Measurements from ENCODE around the gene COL24A1. TPM values are rescaled to one million over a fixed set of nuclear protein-coding genes. Genes with fewer than 3 reads are reported as not detected.
"Not testable (repeated sequence)": the region's sequence is repeated elsewhere in the genome, so short reads cannot be mapped to it uniquely, and the experiment has no call there.

COL24A1 gene
- total RNA-seq, 1 experiment from 2014 or later, result 1.2 TPM

DNA sequence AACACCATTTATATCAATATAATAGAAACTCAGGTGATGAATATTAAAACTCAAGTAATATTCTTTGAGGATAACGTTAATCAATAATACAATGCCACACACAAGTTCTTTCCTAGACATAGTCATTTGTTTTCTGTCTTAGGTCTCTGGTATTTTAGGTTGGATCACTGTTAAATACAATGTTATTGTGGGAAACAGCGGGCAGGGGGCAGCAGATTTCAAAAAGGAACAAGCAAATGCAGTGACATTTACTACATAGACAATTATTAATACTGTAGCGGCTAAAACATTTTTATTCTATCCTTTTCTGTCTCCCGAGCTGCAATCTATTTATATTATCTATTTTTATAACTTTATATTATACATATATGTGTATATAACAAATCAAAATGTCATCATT is 261.9 kb downstream of the COL24A1 start:
- DNase-seq (ENCODE audit: low read depth), result peak; percentile 31

DNA sequence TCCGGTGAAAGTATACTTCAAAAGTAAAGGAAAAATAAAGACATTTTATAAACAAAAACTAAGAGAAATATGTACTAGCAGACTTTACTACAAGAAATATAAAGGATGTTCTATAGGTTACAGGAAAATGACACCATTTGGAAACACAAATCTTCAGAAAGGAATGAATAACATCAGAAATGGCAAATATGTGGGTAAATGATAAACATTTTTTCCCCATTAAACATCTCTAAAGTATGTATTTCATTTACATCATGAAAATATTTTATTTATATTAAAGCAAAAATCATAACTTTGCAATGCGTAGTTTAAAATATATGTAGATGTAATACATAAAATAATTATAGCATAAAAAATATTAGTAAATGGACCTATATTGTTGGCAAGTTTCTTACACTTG is 264.2 kb downstream of the COL24A1 start:
- DNase-seq (ENCODE audit: low read depth), result no peak

DNA sequence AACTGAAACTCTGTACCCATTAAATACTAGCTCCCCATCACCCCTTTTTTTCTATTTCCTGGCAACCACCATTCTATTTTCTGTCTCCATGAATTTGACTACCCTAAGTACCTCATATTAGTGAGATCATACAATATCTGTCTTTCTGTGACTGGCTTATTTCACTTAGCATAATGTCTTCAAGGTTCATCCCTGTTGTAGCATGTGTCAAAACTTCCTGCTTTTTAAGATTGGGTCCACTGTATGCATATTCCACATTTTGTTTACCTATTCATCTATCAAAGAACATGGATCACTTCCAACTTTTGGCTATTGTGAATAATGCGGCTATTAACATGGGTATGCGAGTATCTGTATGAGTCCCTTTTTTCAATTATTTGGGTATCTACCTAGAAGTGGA is 266.7 kb downstream of the COL24A1 start:
- no peak for DNase-seq (ENCODE audit: low read depth)

DNA sequence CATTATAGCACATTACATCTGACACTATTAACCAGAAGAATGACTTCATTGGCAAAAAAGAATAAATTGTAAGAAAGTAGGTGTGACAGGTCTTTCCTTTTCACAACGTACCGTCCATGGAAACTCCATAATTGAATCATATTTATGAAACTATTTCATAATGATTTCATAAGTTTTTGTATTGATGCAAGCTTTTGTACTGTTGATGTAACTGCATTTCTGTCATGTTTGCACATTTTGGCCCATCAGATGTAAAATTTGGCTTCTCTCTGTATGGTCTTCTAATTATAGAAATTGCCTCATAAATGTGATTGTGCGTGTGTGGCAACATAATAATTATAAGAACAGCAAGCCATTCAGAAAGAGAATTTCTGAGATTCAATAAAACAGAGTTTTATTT is 267.7 kb downstream of the COL24A1 start:
- no peak for DNase-seq (ENCODE audit: low read depth)

DNA sequence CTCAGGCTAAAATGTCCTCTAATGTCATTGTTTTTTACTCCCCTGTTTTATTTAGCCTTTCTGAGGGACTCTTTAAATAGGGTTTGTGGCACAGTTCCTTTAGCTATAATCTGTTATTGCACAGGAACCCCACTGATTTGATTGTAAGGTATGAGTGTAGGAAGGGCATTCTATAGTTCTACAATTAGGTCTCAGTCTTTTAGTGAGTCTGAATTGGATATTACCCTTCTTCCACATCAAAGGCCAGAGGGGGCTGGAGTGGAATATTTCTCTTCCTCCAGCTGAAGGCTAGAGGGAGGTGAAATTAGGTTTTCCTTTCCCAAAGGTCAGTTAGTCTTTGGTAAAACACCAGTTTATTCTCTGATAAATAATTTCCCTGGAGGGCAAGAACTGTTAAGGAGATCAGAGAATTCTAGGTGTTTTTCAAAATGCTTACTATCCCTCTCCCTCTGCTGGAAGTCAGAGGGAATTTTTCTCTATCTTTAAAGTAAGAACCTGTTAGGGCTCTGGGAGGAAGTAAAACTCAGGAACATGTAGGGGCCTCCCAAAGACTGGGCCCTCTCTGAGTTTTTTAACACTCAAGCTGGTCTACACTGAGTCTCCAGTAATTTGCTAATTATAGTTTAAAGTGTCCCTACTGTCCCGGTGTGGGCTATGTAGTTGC is 272.1 kb downstream of the COL24A1 start:
- peak; percentile 48 for DNase-seq (ENCODE audit: low read depth)

DNA sequence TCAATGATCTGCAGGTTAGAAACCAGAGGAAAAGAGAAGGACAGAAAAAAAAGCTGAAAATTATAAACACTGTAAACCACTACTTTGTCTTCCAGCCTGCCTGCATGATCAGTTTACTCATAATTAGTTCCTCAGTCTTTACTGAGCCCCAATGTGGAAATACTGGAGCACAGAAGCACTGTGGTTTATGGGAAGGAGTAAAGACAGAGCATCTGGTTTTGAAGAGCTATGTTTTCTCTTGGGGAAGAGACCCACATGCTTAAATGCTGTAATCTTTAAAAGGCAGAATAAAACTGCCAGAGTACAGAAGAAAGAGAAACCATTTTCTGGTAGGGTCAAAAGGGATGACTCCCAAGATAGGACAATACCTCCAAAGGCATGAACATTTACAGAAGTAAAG is 289.4 kb downstream of the COL24A1 start:
- no peak for DNase-seq (ENCODE audit: low read depth)

DNA sequence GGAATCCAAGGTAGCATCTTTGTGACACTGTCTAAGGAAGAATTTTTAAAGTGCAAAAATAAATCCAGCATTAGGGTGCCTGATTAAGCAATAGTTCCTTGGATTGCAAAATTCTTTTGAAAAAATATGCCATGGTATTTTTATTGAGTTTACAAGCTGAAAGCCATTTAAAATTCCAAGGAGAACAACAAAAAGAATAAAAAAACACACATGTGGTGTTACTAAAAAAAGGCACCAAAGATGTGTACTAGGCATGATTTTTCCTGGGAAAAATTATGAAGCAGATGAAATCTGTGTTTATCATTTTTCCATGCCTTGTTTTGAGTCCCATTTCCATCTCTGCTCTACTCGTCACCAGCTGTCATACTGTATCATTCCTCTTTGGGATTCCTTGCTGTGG is 291.4 kb downstream of the COL24A1 start:
- DNase-seq (ENCODE audit: low read depth), result no peak

DNA sequence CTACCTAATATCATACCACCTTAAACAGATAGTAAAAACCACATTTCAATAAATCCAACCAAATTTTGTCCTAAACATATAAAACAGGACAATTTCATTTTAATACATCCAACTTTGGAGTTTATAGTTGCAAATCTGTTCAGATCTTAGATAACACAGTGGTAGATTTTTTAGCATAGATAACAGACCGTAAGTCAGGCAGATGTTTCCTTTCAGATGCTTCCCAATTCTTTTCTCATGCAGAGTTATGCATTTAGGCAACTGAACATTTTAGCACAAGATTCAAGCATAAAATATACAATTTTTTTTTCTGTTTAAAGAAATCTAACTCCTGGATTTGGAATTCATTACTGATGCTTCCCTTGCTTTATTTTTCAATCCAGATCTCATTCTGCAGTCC is 291.8 kb downstream of the COL24A1 start:
- peak; percentile 6 for DNase-seq (ENCODE audit: low read depth)

DNA sequence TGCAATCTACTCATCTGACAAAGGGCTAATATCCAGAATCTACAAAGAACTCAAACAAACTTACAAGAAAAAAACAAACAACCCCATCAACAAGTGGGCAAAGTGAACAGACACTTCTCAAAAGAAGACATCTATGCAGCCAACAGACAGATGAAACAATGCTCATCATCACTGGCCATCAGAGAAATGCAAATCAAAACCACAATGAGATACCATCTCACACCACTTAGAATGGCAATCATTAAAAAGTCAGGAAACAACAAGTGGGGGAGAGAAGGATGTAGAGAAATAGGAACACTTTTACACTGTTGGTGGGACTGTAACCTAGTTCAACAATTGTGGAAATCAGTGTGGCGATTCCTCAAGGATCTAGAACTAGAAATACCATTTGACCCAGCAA is 292.9 kb downstream of the COL24A1 start:
- not testable (repeated sequence) for DNase-seq (ENCODE audit: low read depth)

DNA sequence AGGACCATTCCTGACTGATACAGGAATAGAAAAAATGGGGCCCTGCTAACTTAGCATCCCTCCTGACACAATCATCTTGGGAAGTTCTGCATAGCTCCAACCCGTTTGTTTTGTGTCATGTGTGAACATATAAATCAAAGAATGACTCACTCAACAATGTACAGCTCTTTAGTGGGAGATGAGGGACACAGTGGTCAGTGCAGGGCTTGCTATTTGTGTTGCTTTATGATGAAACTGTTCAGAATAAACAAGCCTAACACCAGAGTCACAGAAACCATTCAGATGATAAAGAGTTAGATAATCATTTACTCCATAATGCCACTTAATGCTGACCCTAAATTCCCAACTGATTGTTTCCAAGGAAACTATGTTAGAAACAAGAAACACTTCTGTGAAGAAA is 294.1 kb downstream of the COL24A1 start:
- DNase-seq (ENCODE audit: low read depth), result peak; percentile 11

DNA sequence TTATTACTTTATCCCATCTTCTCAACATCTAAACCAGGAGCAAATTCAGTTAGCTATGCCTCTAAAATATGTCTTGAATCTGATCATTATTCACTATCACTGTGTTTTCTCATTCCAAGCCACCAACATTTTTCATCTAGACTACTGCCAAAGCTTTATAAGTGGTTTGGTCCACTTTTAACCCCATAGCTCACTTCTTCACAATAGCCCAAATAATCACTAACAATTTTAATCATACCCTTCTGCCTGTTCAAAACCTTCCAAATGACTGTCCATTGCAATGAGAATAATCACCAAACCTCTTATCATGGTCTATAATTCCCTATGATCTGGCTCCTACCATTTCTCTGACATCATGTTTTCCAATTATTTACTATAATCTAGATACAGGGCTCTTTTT is 298.6 kb downstream of the COL24A1 start:
- DNase-seq (ENCODE audit: low read depth), result no peak

DNA sequence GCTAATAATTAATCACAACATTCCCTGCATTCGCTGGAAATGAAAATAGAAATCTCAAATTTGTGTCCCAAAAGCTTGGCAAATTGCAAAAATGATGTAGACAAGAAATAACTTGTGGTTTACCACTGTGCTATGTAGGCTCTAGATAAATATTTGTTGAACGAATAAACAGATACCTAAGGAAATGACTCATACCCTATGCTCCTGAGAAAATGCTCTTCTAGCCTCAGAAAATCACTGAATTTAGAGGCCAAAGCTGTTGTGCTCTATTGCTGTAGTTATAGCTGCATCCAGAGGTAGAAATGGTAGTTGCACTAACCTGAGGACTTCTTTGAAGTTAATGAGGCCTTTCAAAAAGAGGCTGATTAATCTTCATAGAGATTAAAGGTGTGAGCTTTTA is 306.3 kb downstream of the COL24A1 start:
- peak; percentile 87 for DNase-seq (ENCODE audit: low read depth)

DNA sequence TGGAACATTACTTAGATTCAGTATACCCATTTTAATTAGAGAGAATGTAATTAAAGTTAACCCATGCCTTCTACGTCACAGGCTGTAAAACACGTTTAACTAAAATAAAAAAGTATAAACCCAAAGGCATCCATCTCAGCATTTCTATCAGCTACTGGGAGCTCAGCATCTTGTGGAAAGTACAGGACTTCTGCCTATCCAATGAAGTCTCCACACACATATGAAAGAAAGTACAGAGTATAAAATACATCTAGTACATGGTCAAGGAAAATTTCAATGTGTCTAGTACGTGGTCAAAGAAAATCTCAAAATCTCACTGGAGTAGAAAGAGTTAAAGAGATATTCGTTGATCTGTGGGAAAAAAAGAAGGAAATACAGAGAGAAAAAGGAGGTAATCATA is 306.9 kb downstream of the COL24A1 start:
- DNase-seq (ENCODE audit: low read depth), result no peak

DNA sequence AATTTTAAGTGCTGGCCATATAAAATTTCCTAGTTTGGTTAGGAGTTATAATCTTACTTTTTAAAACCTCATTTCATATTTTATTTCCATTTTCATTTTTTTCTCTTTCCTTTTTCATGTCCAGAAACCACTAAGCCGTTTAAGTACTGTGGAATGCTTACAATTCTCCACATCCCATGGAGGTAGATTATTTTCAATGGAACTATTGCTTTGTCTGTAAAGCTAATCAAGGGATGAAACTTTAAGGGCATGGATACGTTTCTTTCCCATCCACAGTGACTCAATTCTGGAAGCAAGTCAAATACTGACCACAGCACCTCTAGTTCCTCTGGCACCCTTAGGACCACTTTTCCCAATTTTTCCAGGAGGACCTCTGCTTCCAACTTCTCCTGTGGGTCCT is 309.2 kb downstream of the COL24A1 start:
- peak; percentile 34 for DNase-seq (ENCODE audit: low read depth)

DNA sequence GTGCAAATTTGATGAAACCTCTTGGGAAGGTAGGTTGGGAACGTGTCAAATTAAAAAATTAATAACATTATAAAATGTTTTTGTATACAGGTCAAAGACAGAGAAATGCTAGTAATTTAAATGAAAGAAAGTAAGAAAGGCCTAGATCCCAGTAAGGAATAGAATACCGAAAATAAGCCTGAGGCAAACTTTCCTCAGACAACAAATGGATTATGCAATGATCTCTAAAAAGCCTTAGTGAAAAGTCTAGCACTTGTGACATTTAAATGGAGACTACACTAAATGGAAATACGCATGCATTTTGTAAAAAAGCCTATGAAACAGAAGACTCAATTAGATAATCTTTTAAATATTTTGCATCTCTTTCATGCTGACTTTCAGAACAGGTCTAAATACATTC is 309.9 kb downstream of the COL24A1 start:
- DNase-seq (ENCODE audit: low read depth), result peak; percentile 51

DNA sequence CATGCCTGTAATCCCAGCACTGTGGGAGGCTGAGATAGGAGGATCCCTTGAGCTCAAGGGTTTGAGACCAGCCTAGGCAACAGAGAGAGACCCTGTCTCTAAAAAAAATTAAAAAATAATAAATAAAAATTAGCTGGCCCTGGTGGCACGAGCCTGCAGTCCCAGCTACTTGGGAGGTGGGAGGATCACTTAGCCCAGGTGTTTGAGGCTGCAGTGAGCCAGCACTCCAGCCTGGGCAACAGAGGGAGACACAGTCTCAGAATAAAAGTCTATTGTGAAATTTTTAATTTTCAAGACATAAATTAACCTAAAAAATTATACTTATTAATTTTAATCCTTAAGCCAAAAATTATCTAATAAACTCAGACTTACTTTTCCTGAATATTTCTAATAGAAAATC is 317.1 kb downstream of the COL24A1 start:
- no peak for DNase-seq (ENCODE audit: low read depth)

DNA sequence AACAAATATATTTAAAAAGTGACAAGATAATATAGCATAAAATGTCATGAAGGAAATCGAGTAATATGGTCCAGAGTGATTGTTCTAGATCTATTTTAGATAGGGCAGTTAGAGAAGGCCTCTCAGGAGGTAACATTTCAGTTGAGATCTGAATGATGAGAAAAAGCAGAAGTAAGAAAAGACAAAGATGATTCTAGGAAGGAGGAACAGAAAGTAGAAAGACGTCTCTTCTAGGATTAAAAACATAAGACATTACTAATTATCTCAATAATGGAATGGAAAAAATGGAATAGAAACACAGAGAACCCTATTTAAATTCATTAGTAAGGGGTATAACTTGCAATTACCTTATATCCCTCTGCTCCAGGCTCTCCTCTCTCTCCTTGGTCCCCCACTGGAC is 318.3 kb downstream of the COL24A1 start:
- no peak for DNase-seq (ENCODE audit: low read depth)

DNA sequence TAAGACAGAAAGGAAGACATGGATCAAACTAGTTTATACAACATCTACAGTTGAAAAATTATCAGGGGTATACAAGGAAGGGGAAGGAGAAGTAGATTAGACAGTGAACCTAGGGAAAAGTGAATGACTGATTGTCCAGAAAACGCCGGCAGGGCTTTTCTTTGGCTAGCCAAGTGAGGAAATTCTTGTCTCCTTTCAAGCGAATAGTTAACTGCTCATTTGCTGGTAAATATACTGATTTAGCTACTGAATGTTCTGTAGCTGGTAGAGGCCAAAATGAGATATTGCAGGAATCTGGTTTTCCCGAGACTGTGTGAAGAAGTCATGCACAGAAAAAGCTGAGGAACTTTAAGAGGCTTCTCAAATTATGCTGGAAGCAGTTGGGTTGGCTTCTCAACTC is 319.8 kb downstream of the COL24A1 start:
- no peak for DNase-seq (ENCODE audit: low read depth)

DNA sequence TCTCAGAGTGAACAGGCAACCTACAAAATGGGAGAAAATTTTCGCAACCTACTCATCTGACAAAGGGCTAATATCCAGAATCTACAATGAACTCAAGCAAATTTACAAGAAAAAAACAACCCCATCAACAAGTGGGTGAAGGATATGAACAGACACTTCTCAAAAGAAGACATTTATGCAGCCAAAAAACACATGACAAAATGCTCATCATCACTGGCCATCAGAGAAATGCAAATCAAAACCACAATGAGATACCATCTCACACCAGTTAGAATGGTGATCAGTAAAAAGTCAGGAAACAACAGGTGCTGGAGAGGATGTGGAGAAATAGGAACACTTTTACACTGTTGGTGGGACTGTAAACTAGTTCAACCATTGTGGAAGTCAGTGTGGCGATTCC is 323.4 kb downstream of the COL24A1 start:
- not testable (repeated sequence) for DNase-seq (ENCODE audit: low read depth)

DNA sequence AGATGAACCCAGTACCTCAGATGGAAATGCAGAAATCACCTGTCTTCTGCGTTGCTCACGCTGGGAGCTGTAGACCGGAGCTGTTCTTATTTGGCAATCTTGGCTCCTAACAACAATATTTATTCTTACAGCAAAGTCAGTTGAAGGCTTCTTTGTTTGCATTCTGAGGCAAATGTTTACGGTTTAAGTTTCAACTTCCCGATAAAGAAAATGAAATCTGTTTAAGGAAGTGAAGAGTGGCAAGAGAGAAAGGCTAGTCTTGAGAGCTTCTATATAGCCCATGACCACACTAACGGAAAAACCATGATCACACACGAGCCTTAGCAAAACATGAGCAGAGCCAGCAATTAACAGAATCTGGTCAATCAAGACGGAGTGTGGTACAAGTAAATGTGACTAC is 325.7 kb downstream of the COL24A1 start:
- DNase-seq (ENCODE audit: low read depth), result no peak

DNA sequence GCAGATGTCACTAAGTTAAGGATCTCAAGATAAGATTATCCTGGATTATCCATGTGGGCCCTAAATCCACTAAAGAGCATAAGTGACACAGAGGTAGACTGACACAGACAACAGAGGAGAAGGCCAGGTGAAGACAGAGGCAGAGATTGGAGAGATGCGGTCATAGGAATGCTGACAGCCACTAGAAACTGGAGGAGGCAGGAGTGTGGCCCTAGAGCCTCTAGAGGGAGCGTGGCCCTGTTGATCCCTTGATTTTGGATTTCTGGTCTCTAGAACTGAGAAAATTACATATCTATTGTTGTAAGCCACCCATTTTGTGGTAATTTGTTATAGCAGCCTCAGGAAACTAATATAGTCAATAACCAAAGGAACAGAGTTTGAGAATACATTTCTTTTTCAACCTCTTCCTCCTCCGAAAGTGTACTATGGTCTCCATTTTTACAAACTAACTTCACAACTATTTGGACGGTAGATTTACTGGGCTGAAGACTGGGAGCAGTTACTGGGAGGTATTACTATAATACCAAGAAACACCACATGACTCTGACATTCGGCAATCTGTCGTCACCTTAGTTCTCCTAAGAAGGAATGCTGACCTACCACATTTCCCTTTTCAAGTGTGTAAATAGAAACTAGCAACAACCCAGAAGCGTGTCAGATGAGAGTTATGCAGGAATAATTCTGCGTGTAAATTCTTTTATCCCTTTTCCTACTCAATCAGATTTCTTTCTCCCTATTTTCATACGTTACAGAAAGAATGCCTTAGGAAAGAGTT is 332.3 kb downstream of the COL24A1 start:
- DNase-seq (ENCODE audit: low read depth), result no peak

DNA sequence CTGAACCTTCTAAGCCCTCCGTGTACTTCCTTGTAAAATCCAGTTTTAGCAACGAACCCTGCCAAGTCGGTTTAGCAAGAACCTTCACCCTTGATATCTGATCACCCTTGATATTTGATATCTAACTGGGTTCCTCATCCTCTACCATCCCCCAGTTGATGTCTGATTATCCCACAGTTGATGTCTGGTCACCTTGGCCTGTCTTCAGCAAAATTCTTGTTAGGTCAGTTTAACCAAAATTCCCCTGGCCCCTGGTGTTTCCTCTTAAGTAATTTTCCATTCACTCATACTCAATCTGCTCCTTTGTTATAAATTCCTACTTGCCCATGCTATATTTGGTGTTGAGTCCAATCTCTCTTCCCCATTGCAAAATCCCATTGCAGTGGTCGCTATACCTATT is 333.9 kb downstream of the COL24A1 start:
- DNase-seq (ENCODE audit: low read depth), result no peak

DNA sequence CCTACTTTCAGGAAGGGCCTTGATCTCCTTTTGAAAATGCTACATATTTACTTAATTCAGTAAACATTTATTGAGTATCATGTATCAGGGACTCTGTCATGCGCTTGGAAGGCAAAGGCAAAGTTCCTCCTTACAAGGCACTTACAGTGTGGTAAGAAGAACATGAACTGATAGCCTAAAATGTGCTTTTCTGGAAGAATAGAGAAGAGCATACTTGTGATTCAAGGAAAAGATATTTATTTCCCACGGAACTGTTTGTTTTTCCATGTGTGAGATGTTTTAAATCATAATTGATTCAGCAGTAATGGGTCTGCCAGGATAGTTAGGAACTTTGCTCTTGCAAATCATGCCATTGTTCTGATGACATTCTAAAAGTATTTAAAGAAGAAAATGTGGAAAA is 338.2 kb downstream of the COL24A1 start:
- DNase-seq (ENCODE audit: low read depth), result no peak

DNA sequence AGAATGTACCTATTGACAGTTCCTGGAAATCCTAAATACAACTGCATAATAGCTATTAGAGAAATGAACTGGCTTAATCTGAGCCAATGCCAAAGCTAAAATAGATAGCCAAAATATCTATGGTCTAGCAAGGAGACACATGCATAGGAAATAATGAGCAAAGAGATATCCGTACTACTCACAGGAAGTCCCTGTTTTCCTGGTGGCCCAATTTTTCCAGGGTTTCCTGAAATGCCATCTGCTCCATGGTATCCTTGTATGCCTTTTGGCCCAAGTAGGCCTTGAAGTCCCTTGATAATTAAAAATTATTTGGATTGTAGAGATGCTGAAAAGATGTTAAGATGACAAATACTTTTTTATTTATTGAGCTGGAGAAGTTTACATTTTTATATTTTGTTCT is 340.0 kb downstream of the COL24A1 start:
- no peak for DNase-seq (ENCODE audit: low read depth)
